ENCODE measurements around the gene CXCR6.

The CXCR6 gene

DNA sequence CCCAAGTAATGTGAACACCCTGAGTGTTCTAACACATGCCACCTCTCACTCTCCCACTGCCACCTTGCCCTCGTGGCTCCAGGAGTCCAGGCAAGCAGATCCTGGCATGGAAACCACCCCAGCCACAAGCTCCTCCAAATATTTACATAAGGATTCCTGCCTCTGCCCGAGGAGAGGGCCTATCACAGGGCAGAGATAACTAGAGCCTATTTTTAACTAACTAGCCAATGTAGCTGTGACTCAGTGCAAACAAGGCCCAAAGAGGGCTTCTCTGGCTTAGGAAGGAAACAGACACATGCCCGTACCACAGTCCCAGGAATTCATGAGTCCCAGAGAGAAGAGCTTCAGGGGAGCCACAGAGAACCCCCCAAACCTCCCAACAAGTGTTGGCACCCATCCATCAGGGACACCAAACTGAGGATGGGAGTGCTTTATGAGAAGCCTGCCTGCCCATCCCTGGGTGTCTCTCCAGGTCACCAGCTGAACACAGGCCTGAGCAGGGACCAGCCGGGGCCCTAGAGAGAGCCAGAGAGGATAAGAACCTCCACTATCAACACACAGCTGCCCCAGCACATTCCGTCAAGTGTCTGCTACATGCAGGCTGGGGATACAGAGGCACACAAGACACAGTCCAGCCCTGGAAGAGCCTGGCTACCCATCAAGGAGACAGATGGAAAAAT lies 43.2 kb downstream of the CXCR6 start:
- TF ChIP-seq BHLHE40 (IDR thresholded peaks at IDR 0.05; ENCODE audit: borderline replicate concordance) (no peak), SUZ12 (IDR thresholded peaks at IDR 0.05) (no peak), ARNT (IDR thresholded peaks at IDR 0.05) (no peak), FOXA1 (IDR thresholded peaks at IDR 0.05) (no peak), LEF1 (IDR thresholded peaks at IDR 0.05; ENCODE audit: borderline replicate concordance) (no peak), TARDBP (IDR thresholded peaks at IDR 0.05) (no peak), SP1 (IDR thresholded peaks at IDR 0.05) (no peak), NFRKB (IDR thresholded peaks at IDR 0.05) (no peak), ZNF384 (IDR thresholded peaks at IDR 0.05) (no peak), FOXM1 (IDR thresholded peaks at IDR 0.05; ENCODE audit: borderline replicate concordance) (no peak), HDGF (IDR thresholded peaks at IDR 0.05; ENCODE audit: borderline replicate concordance) (no peak)
- TF ChIP-seq, protein P1, sequence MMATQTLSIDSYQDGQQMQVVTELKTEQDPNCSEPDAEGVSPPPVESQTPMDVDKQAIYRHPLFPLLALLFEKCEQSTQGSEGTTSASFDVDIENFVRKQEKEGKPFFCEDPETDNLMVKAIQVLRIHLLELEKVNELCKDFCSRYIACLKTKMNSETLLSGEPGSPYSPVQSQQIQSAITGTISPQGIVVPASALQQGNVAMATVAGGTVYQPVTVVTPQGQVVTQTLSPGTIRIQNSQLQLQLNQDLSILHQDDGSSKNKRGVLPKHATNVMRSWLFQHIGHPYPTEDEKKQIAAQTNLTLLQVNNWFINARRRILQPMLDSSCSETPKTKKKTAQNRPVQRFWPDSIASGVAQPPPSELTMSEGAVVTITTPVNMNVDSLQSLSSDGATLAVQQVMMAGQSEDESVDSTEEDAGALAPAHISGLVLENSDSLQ (IDR thresholded peaks at IDR 0.05), result no peak
- POLR2A ChIA-PET, result no interaction called here
- DNase-seq (ENCODE audit: extremely low spot score), result no peak
- CTCF ChIA-PET, result no interaction called here

DNA sequence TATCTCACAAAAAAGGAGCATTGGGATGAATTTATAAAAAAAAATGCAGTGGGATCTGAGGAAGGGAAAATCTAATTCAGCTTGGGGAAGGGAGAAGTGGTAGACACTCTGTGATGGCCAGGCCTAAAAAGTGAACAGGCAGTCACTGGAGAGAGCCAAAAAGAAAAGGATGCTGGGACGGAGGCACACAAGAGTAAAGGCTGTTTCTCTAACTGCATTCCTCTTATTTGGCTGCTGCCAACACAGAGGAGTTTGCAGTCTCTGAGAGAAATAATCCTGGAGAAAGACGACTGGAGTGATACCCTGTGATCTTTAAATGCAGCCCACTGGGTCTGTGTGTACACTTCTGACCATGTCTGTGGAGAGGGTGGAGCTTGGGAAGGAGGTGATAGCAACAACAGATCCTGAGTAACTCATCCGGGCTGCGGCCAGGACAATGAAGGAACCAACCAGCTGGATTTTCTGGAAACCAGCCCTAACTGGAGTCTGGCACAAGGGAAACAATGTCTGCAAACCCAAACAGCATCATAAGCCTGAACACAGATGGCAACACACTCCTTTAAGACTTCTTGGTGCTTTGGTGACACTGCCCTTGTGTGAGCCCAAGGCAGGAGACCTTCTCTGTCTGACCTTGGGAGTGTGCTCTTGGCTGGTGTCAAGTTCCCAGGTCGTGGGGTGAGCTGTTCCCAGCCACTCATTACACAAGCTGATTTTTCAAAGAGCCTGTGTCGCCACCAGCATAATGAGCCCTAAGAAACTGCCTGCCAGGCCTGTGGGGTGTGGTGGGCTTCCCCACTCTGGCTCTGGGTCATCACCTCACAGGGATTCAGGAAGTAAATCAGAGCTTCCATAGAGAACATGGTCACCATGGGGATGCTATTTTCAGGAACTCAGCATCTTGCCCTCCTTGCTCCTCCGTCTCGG lies 44.4 kb downstream of the CXCR6 start:
- ChIA-PET POLR2A (no interaction called here), CTCF (no interaction called here)
- TF ChIP-seq FOXM1 (IDR thresholded peaks at IDR 0.05; ENCODE audit: borderline replicate concordance), result no peak
- TF ChIP-seq NFRKB (IDR thresholded peaks at IDR 0.05), result no peak
- no peak for TF ChIP-seq TARDBP (IDR thresholded peaks at IDR 0.05)
- no peak for TF ChIP-seq SP1 (IDR thresholded peaks at IDR 0.05)
- no peak for TF ChIP-seq LEF1 (IDR thresholded peaks at IDR 0.05; ENCODE audit: borderline replicate concordance)
- TF ChIP-seq FOXK2 (IDR thresholded peaks at IDR 0.05), result no peak
- no peak for TF ChIP-seq FOXA1 (IDR thresholded peaks at IDR 0.05)
- TF ChIP-seq L3MBTL2 (conservative IDR thresholded peaks at IDR 0.05), result no peak
- no peak for TF ChIP-seq SUZ12 (IDR thresholded peaks at IDR 0.05)
- no peak for TF ChIP-seq HDGF (IDR thresholded peaks at IDR 0.05; ENCODE audit: borderline replicate concordance)
- TF ChIP-seq CTBP1 (IDR thresholded peaks at IDR 0.05; ENCODE audit: borderline replicate concordance), result no peak
- TF ChIP-seq BHLHE40 (IDR thresholded peaks at IDR 0.05; ENCODE audit: borderline replicate concordance), result no peak
- TF ChIP-seq ZNF384 (IDR thresholded peaks at IDR 0.05), result no peak
- no peak for TF ChIP-seq ELF4 (IDR thresholded peaks at IDR 0.05)
- TF ChIP-seq, protein P1 (IDR thresholded peaks at IDR 0.05), result no peak
- no peak for TF ChIP-seq ARNT (IDR thresholded peaks at IDR 0.05)
- no peak for DNase-seq (ENCODE audit: extremely low spot score)

DNA sequence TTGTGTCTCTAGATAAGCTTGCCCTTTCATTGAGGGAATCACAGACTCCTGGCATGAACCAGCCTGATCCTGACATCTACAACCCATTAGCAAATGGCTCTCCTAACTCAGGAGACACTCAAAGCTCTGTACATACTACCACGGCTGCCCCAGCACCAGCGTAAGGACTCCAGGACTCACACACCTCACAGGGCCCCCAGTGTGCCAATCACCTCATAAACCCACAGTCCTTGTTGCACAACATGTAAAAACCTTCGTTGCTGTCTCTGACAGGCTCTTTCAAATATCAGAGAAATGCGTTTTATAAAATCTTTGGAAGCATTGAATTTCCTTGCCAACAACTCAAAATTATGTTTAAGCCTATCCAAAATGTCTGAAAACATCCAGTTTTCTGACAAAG lies 45.1 kb downstream of the CXCR6 start:
- ChIA-PET CTCF (no interaction called here), POLR2A (no interaction called here)
- TF ChIP-seq BHLHE40 (IDR thresholded peaks at IDR 0.05; ENCODE audit: borderline replicate concordance) (no peak), ZNF384 (IDR thresholded peaks at IDR 0.05) (no peak), FOXK2 (IDR thresholded peaks at IDR 0.05) (no peak), ELF4 (IDR thresholded peaks at IDR 0.05) (no peak), CTBP1 (IDR thresholded peaks at IDR 0.05; ENCODE audit: borderline replicate concordance) (no peak), L3MBTL2 (conservative IDR thresholded peaks at IDR 0.05) (no peak), SUZ12 (IDR thresholded peaks at IDR 0.05) (no peak), ARNT (IDR thresholded peaks at IDR 0.05) (no peak), FOXM1 (IDR thresholded peaks at IDR 0.05; ENCODE audit: borderline replicate concordance) (no peak), FOXA1 (IDR thresholded peaks at IDR 0.05) (no peak), TARDBP (IDR thresholded peaks at IDR 0.05) (no peak), LEF1 (IDR thresholded peaks at IDR 0.05; ENCODE audit: borderline replicate concordance) (no peak), NFRKB (IDR thresholded peaks at IDR 0.05) (no peak), HDGF (IDR thresholded peaks at IDR 0.05; ENCODE audit: borderline replicate concordance) (no peak), SP1 (IDR thresholded peaks at IDR 0.05) (no peak)
- TF ChIP-seq, protein P1 (IDR thresholded peaks at IDR 0.05), result no peak
- DNase-seq (ENCODE audit: extremely low spot score), result no peak

DNA sequence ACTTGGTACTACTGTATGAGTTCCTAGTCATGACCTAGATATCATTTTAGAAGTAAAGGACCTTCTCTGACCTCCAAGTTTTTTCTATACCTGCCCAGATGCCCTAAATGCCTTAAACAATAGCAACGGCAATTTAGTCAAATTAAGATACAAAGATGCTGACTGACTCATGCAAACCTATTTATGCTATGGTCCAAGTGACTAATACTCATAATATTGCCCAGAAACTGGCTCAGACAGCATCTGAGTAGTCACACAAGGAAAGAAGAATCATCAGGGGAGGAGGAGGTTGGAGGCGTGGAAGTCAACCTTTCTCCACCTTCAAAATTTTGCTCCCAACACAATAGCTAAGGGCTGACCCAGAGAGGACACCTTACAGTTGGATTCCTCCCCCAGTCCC lies 45.5 kb downstream of the CXCR6 start:
- DNase-seq (ENCODE audit: extremely low spot score), result no peak
- TF ChIP-seq NFRKB (IDR thresholded peaks at IDR 0.05) (no peak), FOXK2 (IDR thresholded peaks at IDR 0.05) (no peak), LEF1 (IDR thresholded peaks at IDR 0.05; ENCODE audit: borderline replicate concordance) (no peak), ARNT (IDR thresholded peaks at IDR 0.05) (no peak)
- ChIA-PET POLR2A (no interaction called here), CTCF (no interaction called here)

DNA sequence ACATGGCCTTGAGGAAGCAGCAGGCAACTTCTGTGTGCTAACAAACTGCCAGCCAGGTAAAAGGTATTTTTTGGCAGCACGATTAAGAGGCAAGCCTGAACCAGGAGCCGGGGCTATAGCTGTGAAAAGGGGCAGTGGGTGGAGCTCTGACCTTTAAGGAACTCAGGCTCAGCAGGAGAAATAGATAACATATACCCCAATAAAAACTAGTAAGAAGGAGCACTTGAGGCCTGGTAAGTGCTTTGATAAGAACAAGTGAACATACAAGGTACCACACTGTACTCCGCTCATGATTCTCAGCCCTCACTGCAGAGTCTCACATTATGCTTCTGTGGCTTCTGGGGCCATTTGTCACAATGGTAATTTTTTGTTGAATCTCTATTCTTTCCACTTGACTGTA lies 46.9 kb downstream of the CXCR6 start:
- CTCF ChIA-PET, result no interaction called here
- no peak for DNase-seq (ENCODE audit: extremely low spot score)
- POLR2A ChIA-PET, result no interaction called here

More for the DNA sequence above, 46.9 kb downstream of the CXCR6 start:
- TF ChIP-seq HDGF (IDR thresholded peaks at IDR 0.05; ENCODE audit: borderline replicate concordance) (no peak), FOXA1 (IDR thresholded peaks at IDR 0.05) (no peak), TARDBP (IDR thresholded peaks at IDR 0.05) (no peak), CTBP1 (IDR thresholded peaks at IDR 0.05; ENCODE audit: borderline replicate concordance) (no peak), SP1 (IDR thresholded peaks at IDR 0.05) (no peak), ELF4 (IDR thresholded peaks at IDR 0.05) (no peak), FOXK2 (IDR thresholded peaks at IDR 0.05) (no peak), ZNF384 (IDR thresholded peaks at IDR 0.05) (no peak), LEF1 (IDR thresholded peaks at IDR 0.05; ENCODE audit: borderline replicate concordance) (no peak)
- TF ChIP-seq, protein P1 (IDR thresholded peaks at IDR 0.05), result no peak

Measured in HEK293T (cell line).